Glutamatergic neuron (in vitro differentiated cells): ENCODE data around the gene LEKR1. TPM values are rescaled to one million over a fixed set of nuclear protein-coding genes. Genes with fewer than 3 reads are reported as not detected.

Experiments used
- DNase-seq: peaks from one replicate; pipeline ENCODE4 v3.0.0; 2022
- H3K27ac Mint-ChIP-seq: one replicate; pipeline ENCODE4 v1.8.0; 2020; ENCODE audit warnings: mild to moderate bottlenecking, mixed read lengths, inconsistent platforms; ENCODE audit not compliant: unreplicated experiment
- H3K27me3 Mint-ChIP-seq: one replicate; pipeline ENCODE4 v1.8.0; 2020; ENCODE audit warnings: mild to moderate bottlenecking, moderate library complexity, mixed read lengths, inconsistent platforms; ENCODE audit not compliant: unreplicated experiment
- H3K36me3 Mint-ChIP-seq: one replicate; pipeline ENCODE4 v1.8.0; 2020; ENCODE audit warnings: mild to moderate bottlenecking, mixed read lengths, inconsistent platforms; ENCODE audit not compliant: unreplicated experiment
- H3K4me1 Mint-ChIP-seq: one replicate; pipeline ENCODE4 v1.8.0; 2020; ENCODE audit warnings: mild to moderate bottlenecking, low read depth, mixed read lengths, inconsistent platforms; ENCODE audit not compliant: unreplicated experiment
- H3K4me3 Mint-ChIP-seq: one replicate; pipeline ENCODE4 v1.8.0; 2020; ENCODE audit warnings: mild to moderate bottlenecking, mixed read lengths, inconsistent platforms; ENCODE audit not compliant: unreplicated experiment
- H3K9me3 Mint-ChIP-seq: one replicate; pipeline ENCODE4 v1.8.0; 2020; ENCODE audit warnings: mild to moderate bottlenecking, moderate library complexity, mixed read lengths, inconsistent platforms; ENCODE audit not compliant: unreplicated experiment
- total RNA-seq: library from RNA; stranded (reverse); fragmentation: NEBNext Ultra II Directional; extraction: Animal tissue kit (Norgen Biotek cat#: 25700); gene quantifications from one replicate; pipeline ENCODE4 v1.2.1, GENCODE V29; 2021; ENCODE audit not compliant: unreplicated experiment
- TF ChIP-seq, protein P1 (sequence below): fragments of 200-600 bp; sonication (generic); IDR thresholded peaks from one replicate; pipeline ENCODE4 v1.5.0; 2021; ENCODE audit not compliant: partially characterized antibody, unreplicated experiment

The LEKR1 gene
- total RNA-seq, 1 donor from 2014 or later: 0.56 TPM

DNA sequence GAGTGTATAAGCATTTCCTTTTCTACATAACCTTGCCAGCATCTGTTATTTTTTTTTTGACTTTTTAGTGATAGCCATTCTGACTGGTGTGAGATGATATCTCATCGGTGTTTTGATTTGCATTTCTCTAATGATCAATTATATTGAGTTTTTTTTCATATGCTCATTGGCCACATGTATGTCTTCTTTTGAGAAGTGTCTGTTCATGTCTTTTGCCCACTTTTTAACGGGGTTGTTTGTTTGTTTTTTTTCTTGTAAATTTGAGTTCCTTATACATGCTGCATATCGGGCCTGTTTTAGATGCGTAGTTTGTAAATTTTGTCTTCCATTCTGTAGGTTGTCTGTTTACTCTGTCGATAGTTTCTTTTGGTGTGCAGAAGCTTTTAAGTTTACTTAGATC is 89.2 kb downstream of the LEKR1 start:
- no peak overlapping the region for H3K27ac Mint-ChIP-seq
- H3K27me3 Mint-ChIP-seq: no peaks in the 10 kb centered on the region
- H3K36me3 Mint-ChIP-seq: no peaks in the 10 kb centered on the region
- H3K4me1 Mint-ChIP-seq: no peaks in the 10 kb centered on the region
- no peak overlapping the region for H3K4me3 Mint-ChIP-seq
- TF ChIP-seq, protein P1, sequence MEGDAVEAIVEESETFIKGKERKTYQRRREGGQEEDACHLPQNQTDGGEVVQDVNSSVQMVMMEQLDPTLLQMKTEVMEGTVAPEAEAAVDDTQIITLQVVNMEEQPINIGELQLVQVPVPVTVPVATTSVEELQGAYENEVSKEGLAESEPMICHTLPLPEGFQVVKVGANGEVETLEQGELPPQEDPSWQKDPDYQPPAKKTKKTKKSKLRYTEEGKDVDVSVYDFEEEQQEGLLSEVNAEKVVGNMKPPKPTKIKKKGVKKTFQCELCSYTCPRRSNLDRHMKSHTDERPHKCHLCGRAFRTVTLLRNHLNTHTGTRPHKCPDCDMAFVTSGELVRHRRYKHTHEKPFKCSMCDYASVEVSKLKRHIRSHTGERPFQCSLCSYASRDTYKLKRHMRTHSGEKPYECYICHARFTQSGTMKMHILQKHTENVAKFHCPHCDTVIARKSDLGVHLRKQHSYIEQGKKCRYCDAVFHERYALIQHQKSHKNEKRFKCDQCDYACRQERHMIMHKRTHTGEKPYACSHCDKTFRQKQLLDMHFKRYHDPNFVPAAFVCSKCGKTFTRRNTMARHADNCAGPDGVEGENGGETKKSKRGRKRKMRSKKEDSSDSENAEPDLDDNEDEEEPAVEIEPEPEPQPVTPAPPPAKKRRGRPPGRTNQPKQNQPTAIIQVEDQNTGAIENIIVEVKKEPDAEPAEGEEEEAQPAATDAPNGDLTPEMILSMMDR: no peak
- no peak for DNase-seq
- no peaks in the 10 kb centered on the region for H3K9me3 Mint-ChIP-seq

DNA sequence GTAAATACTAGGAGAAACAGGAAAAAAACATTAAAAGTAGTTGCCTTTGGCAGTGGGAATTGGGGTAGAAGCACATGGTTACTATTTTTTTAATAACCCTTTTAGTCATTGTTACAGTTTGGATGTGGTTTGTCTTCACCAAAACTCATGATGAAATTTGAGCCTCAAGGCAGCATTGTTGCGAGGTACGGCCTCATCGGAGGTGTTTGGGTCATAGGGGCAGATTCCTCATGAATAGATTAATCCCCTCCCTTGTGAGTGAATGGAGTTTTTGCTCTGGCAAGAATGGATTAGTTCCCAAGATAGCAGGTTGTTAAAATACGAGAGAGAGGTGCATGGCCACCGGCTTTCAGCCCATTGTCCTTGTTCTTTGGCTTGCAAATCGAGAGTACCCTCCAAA is 92.6 kb downstream of the LEKR1 start:
- H3K9me3 Mint-ChIP-seq: no peaks in the 10 kb centered on the region
- TF ChIP-seq, protein P1: no peak
- no peak overlapping the region for H3K27ac Mint-ChIP-seq
- no peaks in the 10 kb centered on the region for H3K27me3 Mint-ChIP-seq
- no peak for DNase-seq
- no peaks in the 10 kb centered on the region for H3K36me3 Mint-ChIP-seq
- no peaks in the 10 kb centered on the region for H3K4me1 Mint-ChIP-seq
- H3K4me3 Mint-ChIP-seq: no peak overlapping the region

DNA sequence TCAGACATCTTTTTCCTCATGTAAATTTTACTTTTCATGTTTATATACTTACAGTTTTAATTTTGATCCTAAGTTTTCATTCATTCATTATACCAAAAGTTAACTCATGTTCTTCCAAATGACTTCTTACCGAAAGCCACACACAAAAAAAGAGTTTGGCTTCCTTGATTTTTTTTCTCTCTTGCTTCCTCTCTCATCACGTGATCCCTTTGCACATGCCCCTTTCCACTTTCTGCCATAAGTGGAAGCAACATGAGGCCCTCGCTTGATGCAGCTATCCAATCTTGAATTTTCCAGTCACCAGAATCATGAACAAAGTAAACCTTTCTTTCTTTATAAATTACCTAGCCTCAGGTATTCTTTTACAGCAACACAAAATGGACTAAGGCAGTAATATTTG is 93.7 kb downstream of the LEKR1 start:
- H3K9me3 Mint-ChIP-seq: peaks cover 2% of the 10 kb centered on the region
- H3K36me3 Mint-ChIP-seq: peaks cover 5% of the 10 kb centered on the region
- no peaks in the 10 kb centered on the region for H3K27me3 Mint-ChIP-seq
- no peak overlapping the region for H3K27ac Mint-ChIP-seq
- no peak for DNase-seq
- no peak overlapping the region for H3K4me3 Mint-ChIP-seq
- TF ChIP-seq, protein P1: no peak
- H3K4me1 Mint-ChIP-seq: no peaks in the 10 kb centered on the region

DNA sequence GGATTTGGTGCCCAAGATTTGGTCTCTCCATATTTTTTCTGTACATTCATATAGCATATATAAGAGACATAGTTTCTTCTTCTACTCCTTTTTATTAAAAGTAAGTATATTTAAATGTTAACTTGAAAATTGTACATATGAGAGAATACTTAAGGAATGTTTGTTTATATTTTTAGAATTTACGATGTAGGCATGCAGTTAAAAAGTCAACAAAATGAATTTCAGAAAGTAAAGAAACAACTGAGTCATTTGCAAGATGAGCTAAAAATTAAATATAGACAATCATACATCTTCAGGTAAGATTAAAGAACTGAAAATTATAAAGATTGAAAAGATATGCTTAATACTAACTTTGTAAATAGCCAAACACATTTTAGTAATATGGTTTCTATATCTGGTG is 94.2 kb downstream of the LEKR1 start:
- peaks cover 5% of the 10 kb centered on the region for H3K36me3 Mint-ChIP-seq
- no peak for DNase-seq

DNA sequence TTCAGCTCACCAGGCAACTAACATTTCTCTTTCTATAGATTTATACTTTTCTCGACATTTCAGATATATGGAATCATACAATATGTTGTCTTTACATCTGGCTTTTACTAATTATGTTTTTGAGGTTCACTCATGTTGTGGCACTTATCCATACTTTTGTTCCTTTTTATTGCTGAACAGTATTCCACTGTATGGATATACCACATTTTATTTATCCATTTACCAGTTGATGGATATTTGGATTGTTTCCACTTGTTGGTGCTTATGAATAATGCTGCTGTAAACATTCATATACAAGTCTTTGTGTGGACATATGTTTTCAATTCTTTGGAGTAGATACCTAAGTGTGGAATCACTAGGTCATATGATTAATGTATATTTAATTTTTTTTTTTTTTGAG is 97.2 kb downstream of the LEKR1 start:
- Mint-ChIP-seq H3K27ac (no peak overlapping the region), H3K36me3 (peaks cover 5% of the 10 kb centered on the region), H3K9me3 (peaks cover 2% of the 10 kb centered on the region), H3K27me3 (no peaks in the 10 kb centered on the region), H3K4me3 (no peak overlapping the region), H3K4me1 (no peaks in the 10 kb centered on the region)
- no peak for DNase-seq
- TF ChIP-seq, protein P1: no peak

More for the DNA sequence above, 94.2 kb downstream of the LEKR1 start:
- no peaks in the 10 kb centered on the region for H3K27me3 Mint-ChIP-seq
- peaks cover 2% of the 10 kb centered on the region for H3K9me3 Mint-ChIP-seq
- H3K4me3 Mint-ChIP-seq: no peak overlapping the region
- no peak overlapping the region for H3K27ac Mint-ChIP-seq
- H3K4me1 Mint-ChIP-seq: no peaks in the 10 kb centered on the region
- TF ChIP-seq, protein P1: no peak
